ENCODE measurements around the gene CD5L.

The CD5L gene

GRCh38 chr1:157819215-157819614 is 22.4 kb downstream of the CD5L start:
- Histone ChIP-seq H3K9me2 (replicated peaks; ENCODE audit: control insufficient read depth, low read length) (no peaks in the 10 kb centered on the region), H3K36me3 (ENCODE audit: control insufficient read depth, low read length) (peaks cover 9% of the 10 kb centered on the region; the same call in 1 of the 2 replicates), H3K4me2 (ENCODE audit: low read length) (peak overlapping the region; percentile 78), H3K27ac (ENCODE audit: low read depth, low read length) (peak overlapping the region; percentile 80), H3K4me1 (ENCODE audit: control insufficient read depth, low read length) (peaks cover 96% of the 10 kb centered on the region), H3K79me2 (ENCODE audit: control insufficient read depth, low read length) (peaks cover 38% of the 10 kb centered on the region), H3K4me3 (ENCODE audit: low read length) (peak overlapping the region; percentile 76), H3K9me3 (ENCODE audit: control insufficient read depth, insufficient read depth, low read length) (peaks cover 2% of the 10 kb centered on the region; the same call in 1 of the 2 replicates), H4K20me1 (ENCODE audit: control insufficient read depth, insufficient read depth, low read depth, low read length) (no peaks in the 10 kb centered on the region), H3K27me3 (ENCODE audit: control insufficient read depth, low read length) (no peaks in the 10 kb centered on the region), H3F3A (ENCODE audit: control insufficient read depth, insufficient read depth) (peaks cover 46% of the 10 kb centered on the region)
- TF ChIP-seq CTCF (IDR thresholded peaks at IDR 0.05; ENCODE audit: low read depth, low read length, poor library complexity, severe bottlenecking) (no peak), EZH2phosphoT487 (IDR thresholded peaks at IDR 0.05; ENCODE audit: borderline replicate concordance, low read length) (no peak)

GRCh38 chr1:157813269-157813668 is 28.3 kb downstream of the CD5L start:
- no peaks in the 10 kb centered on the region for H3K27me3 ChIP-seq (ENCODE audit: control insufficient read depth, low read length)

GRCh38 chr1:157806431-157807149 is 35.0 kb downstream of the CD5L start:
- no peak for TF ChIP-seq CTCF (IDR thresholded peaks at IDR 0.05; ENCODE audit: low read depth, low read length, poor library complexity, severe bottlenecking)
- TF ChIP-seq EZH2phosphoT487 (IDR thresholded peaks at IDR 0.05; ENCODE audit: borderline replicate concordance, low read length), result no peak
- Histone ChIP-seq H3K27ac (ENCODE audit: low read depth, low read length) (peak overlapping the region; percentile 94), H3K4me3 (ENCODE audit: low read length) (peak overlapping the region; percentile 69), H3K79me2 (ENCODE audit: control insufficient read depth, low read length) (peaks cover 16% of the 10 kb centered on the region), H3K36me3 (ENCODE audit: control insufficient read depth, low read length) (peaks cover 29% of the 10 kb centered on the region), H3F3A (ENCODE audit: control insufficient read depth, insufficient read depth) (peaks cover 30% of the 10 kb centered on the region), H3K4me1 (ENCODE audit: control insufficient read depth, low read length) (peaks cover 98% of the 10 kb centered on the region), H3K27me3 (ENCODE audit: control insufficient read depth, low read length) (no peaks in the 10 kb centered on the region), H3K9me3 (ENCODE audit: control insufficient read depth, insufficient read depth, low read length) (peaks cover 5% of the 10 kb centered on the region; the same call in 1 of the 2 replicates), H3K9me2 (replicated peaks; ENCODE audit: control insufficient read depth, low read length) (no peaks in the 10 kb centered on the region), H4K20me1 (ENCODE audit: control insufficient read depth, insufficient read depth, low read depth, low read length) (no peaks in the 10 kb centered on the region), H3K4me2 (ENCODE audit: low read length) (peak overlapping the region; percentile 96)

More at GRCh38 chr1:157813269-157813668, 28.3 kb downstream of the CD5L start:
- peaks cover 33% of the 10 kb centered on the region for H3K9me3 ChIP-seq (ENCODE audit: control insufficient read depth, insufficient read depth, low read length)
- H4K20me1 ChIP-seq (ENCODE audit: control insufficient read depth, insufficient read depth, low read depth, low read length), result no peaks in the 10 kb centered on the region
- no peak overlapping the region for H3K4me2 ChIP-seq (ENCODE audit: low read length)
- H3K4me1 ChIP-seq (ENCODE audit: control insufficient read depth, low read length), result peaks cover 95% of the 10 kb centered on the region
- TF ChIP-seq EZH2phosphoT487 (IDR thresholded peaks at IDR 0.05; ENCODE audit: borderline replicate concordance, low read length) (no peak), CTCF (IDR thresholded peaks at IDR 0.05; ENCODE audit: low read depth, low read length, poor library complexity, severe bottlenecking) (no peak)
- H3K36me3 ChIP-seq (ENCODE audit: control insufficient read depth, low read length), result peaks cover 36% of the 10 kb centered on the region
- H3K4me3 ChIP-seq (ENCODE audit: low read length), result no peak overlapping the region
- H3K9me2 ChIP-seq (replicated peaks; ENCODE audit: control insufficient read depth, low read length), result no peaks in the 10 kb centered on the region
- H3F3A ChIP-seq (ENCODE audit: control insufficient read depth, insufficient read depth), result peaks cover 29% of the 10 kb centered on the region
- peaks cover 66% of the 10 kb centered on the region for H3K79me2 ChIP-seq (ENCODE audit: control insufficient read depth, low read length)
- no peak overlapping the region for H3K27ac ChIP-seq (ENCODE audit: low read depth, low read length)
